Lung (tissue), 16 donors: ENCODE data around the gene CYP26C1. TPM values are rescaled to one million over a fixed set of nuclear protein-coding genes. Genes with fewer than 3 reads are reported as not detected.

Experiments used
- ATAC-seq: fragments of 200-7000 bp; cut with Tn5 transposase; one replicate; pipeline ENCODE4 v1.9.1; 2020; ENCODE audit warnings: moderate number of reproducible peaks; ENCODE audit not compliant: insufficient read depth, low FRiP score
- DNase-seq, 3 donors: peaks; one replicate each; pipeline ENCODE4 v3.0.0-alpha.2; 2013 to 2017
- H3K27ac ChIP-seq, 2 donors: one replicate each; pipeline ENCODE4 v1.5.1; 2013; ENCODE audit warnings: mild to moderate bottlenecking in 2 of 2, moderate library complexity in 2 of 2, control low read depth in 1 of 2, inconsistent platforms in 1 of 2, low read depth in 1 of 2, low read length in 1 of 2
- H3K27me3 ChIP-seq, 3 donors: one replicate each; pipeline ENCODE4 v1.5.1; 2013; ENCODE audit warnings: low read length in 2 of 3; ENCODE audit not compliant: control insufficient read depth in 3 of 3, insufficient read depth in 3 of 3
- H3K36me3 ChIP-seq, 4 donors: one replicate each; pipeline ENCODE4 v1.5.1; 2013; ENCODE audit warnings: low read length in 4 of 4, mild to moderate bottlenecking in 1 of 4, moderate library complexity in 1 of 4; ENCODE audit not compliant: control insufficient read depth in 4 of 4, insufficient read depth in 4 of 4
- H3K4me1 ChIP-seq, 5 donors: one replicate each; pipeline ENCODE4 v1.5.1; 2013; ENCODE audit warnings: low read length in 5 of 5, mild to moderate bottlenecking in 2 of 5, moderate library complexity in 1 of 5; ENCODE audit not compliant: control insufficient read depth in 5 of 5, insufficient read depth in 5 of 5
- H3K4me3 ChIP-seq: one replicate; pipeline ENCODE4 v1.5.1; 2013; ENCODE audit warnings: mild to moderate bottlenecking, control low read depth, moderate library complexity
- H3K9ac ChIP-seq, 2 donors: one replicate each; pipeline ENCODE4 v1.5.1; 2013; ENCODE audit warnings: low read length in 2 of 2, control low read depth in 1 of 2; ENCODE audit not compliant: insufficient read depth in 1 of 2
- H3K9me3 ChIP-seq, 4 donors: one replicate each; pipeline ENCODE4 v1.5.1; 2013; ENCODE audit warnings: low read length in 3 of 4, mild to moderate bottlenecking in 1 of 4, moderate library complexity in 1 of 4; ENCODE audit not compliant: control insufficient read depth in 4 of 4, insufficient read depth in 3 of 4
- WGBS, 2 donors: extraction: QIAGEN DNeasy Blood & Tissue Kit; methylation state at CpG; one replicate each; pipeline ENCODE4 v1.1.7; 2013; 5-methylcytosine and 5-hydroxymethylcytosine counted together
- long read RNA-seq, 5 donors: transcript quantifications; one replicate each; lab custom pipeline, GENCODE V29; 2026
- polyA plus RNA-seq, 2 donors: library from polyadenylated mRNA; stranded (reverse); fragments of 200-250 nt; gene quantifications; one replicate each; pipeline ENCODE4 v1.2.1, GENCODE V29; 2013
- total RNA-seq, 2 donors: library from RNA; depleted of rRNA in 1 of 2; stranded (reverse); fragments of >200 nt in 1 of 2; gene quantifications; one replicate each; pipeline ENCODE4 v1.2.1, GENCODE V29; 2014 to 2021
- TF ChIP-seq, protein P1 (sequence below): IDR thresholded peaks from 2 replicates; pipeline ENCODE4 v1.5.1; 2012; ENCODE audit warnings: mild to moderate bottlenecking; ENCODE audit errors: control extremely low read depth, extremely low read depth
- donor health status: control.
- donor health status: control.
- donor health status: Bipolar disorder and iron deficiency.
- donor health status: healthy.
- donor health status: DM: yes; HTN: yes; CAD: no.

CYP26C1 gene, protein sequence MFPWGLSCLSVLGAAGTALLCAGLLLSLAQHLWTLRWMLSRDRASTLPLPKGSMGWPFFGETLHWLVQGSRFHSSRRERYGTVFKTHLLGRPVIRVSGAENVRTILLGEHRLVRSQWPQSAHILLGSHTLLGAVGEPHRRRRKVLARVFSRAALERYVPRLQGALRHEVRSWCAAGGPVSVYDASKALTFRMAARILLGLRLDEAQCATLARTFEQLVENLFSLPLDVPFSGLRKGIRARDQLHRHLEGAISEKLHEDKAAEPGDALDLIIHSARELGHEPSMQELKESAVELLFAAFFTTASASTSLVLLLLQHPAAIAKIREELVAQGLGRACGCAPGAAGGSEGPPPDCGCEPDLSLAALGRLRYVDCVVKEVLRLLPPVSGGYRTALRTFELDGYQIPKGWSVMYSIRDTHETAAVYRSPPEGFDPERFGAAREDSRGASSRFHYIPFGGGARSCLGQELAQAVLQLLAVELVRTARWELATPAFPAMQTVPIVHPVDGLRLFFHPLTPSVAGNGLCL
- total RNA-seq (under 1 TPM in 1 of 2 donors, not detected in 1; 0.77 TPM), polyA plus RNA-seq (under 1 TPM; 0.02 to 0.06 TPM)
- long read RNA-seq, donor 1 = 0 reads
- long read RNA-seq, donor 2 = 0 reads
- long read RNA-seq, donor 3 = 0 reads
- long read RNA-seq, donor 4 = 0 reads
- long read RNA-seq, donor 5 = 0 reads

DNA sequence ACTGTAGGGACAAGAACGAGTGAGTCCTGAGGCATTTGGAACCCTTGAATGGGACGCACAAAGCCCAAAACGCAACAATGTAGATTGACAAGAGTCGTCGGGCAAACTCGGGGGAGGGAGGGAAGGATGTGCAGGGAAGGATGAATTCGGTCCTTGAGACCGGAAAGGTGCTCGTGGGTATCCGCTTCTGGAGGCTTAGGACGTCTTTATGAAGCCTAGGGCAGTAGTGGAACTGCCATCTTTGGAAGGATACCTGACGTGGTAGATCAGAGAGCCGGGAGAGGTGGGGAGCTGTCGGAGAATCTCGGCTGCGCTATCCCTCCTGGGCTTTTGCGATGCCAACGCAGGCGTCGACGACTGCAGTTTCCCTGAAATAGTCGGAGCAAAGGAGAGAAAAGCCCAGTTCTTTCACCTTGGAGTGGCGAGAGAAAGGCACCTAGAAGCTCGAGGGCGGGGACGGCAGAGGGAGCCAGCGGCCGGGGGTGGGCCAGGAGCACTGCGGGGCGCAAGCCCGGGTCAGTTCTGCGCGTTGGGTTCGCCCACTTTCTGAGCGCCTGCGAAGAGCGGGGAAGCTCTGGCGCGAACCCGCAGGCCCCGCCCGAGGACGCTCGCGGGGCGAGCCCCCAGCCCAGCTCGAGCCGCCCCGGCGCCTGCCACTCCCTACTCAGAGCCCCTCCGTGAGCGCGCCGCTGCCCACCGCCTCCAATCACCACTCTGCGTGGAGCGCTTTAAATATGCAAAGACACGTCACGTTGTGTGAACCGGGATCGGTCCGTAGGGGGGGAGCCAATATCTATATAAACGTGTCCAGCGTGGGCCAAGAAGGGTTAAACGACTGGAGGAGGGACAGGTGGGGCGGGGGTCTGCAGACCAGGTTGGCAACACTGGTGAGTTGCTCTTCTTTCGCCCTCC is at the start of gene CYP26C1:
CYP26C1 (plus strand) TSS at position 824 of the 912 bp plus-strand sequence. CDS start 466 bp downstream, outside the sequence.
- 39 to 49% methylated on average over 66 to 67 of the region's 67 CpGs for WGBS, 2 donors
- DNase-seq (no peak), ATAC-seq (no peak)
- TF ChIP-seq, protein P1, sequence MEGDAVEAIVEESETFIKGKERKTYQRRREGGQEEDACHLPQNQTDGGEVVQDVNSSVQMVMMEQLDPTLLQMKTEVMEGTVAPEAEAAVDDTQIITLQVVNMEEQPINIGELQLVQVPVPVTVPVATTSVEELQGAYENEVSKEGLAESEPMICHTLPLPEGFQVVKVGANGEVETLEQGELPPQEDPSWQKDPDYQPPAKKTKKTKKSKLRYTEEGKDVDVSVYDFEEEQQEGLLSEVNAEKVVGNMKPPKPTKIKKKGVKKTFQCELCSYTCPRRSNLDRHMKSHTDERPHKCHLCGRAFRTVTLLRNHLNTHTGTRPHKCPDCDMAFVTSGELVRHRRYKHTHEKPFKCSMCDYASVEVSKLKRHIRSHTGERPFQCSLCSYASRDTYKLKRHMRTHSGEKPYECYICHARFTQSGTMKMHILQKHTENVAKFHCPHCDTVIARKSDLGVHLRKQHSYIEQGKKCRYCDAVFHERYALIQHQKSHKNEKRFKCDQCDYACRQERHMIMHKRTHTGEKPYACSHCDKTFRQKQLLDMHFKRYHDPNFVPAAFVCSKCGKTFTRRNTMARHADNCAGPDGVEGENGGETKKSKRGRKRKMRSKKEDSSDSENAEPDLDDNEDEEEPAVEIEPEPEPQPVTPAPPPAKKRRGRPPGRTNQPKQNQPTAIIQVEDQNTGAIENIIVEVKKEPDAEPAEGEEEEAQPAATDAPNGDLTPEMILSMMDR = no peak
- Histone ChIP-seq H3K4me3 (no peak within 1 kb of the TSS), H3K9ac (no peak within 1 kb of the TSS), H3K27me3 (peaks cover 0 to 62% (median 60%) of the 10 kb centered on the region in 3 donors), H3K36me3 (peaks cover 0 to 3% (median 0%) of the 10 kb centered on the region in 4 donors), H3K4me1 (peaks cover 0 to 16% (median 12%) of the 10 kb centered on the region in 5 donors), H3K27ac (no peak within 1 kb of the TSS), H3K9me3 (peaks cover 0 to 4% (median 0%) of the 10 kb centered on the region in 4 donors)

DNA sequence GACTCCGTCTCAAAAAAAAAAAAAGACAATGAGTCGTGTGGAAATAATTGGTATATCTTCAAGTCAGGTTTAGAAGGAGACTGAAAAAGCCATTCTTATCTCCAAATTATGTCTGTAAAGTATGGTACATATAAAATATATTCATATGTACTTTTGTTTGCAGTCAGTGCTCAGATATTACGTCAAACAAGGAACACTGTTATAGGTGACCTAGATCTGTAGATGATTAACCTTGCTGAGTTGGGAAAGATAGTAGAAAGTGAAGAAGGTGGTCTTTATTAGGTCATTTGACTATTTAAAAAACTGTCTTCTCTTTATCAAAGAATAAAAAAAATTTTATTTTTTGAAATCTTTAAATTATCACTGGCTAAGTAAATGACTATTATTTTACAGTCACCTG is 44.9 kb upstream of the CYP26C1 start:
- 92 to 94% methylated on average over 3 of the region's 3 CpGs for WGBS, 2 donors
- no peak overlapping the region for H3K4me3 ChIP-seq
- H3K4me1 ChIP-seq = no peaks in the 10 kb centered on the region
- DNase-seq (no peak), ATAC-seq (no peak)
- peaks cover 0 to 2% (median 0%) of the 10 kb centered on the region in 4 donors for H3K36me3 ChIP-seq
- TF ChIP-seq, protein P1 = no peak
- no peaks in the 10 kb centered on the region for H3K27me3 ChIP-seq
- H3K27ac ChIP-seq = no peak overlapping the region
- H3K9me3 ChIP-seq = no peaks in the 10 kb centered on the region
- H3K9ac ChIP-seq = no peak overlapping the region

DNA sequence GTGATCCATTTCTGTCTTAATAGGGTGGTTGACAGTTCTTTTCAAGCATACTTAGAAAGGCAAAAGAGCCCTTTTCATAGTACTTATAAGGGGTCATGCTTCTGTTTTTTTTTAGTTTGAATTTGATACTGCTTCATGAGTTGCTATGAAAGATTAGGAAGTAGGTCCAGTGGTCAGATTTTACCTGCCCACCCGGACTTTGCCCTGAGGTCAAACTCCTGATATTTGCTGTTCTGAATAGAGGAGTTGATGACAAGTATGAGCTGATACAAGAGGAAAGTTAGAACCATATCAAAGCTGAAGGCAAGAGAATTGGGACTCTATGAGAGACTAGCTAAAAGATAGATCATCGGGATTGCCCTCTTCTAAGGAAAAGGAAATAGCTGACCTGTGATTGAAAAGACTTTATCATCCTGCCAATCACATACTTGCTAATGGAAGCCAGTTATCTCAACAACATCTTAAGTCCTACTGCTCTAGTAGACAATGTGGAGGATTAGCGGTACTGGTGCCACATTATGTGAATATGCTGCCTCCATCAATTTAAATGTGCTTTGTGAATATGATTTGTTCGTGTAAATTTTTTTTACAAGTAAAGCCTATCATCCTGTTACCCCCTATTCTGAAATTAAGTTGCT is 37.5 kb upstream of the CYP26C1 start:
- 82 to 92% methylated on average over 4 of the region's 4 CpGs for WGBS, 2 donors
- no peak for DNase-seq
- no peak for ATAC-seq
- no peak overlapping the region for H3K4me3 ChIP-seq
- no peak overlapping the region for H3K9ac ChIP-seq
- H3K9me3 ChIP-seq = no peaks in the 10 kb centered on the region
- TF ChIP-seq, protein P1 = no peak
- peaks cover 0 to 2% (median 0%) of the 10 kb centered on the region in 5 donors for H3K4me1 ChIP-seq
- H3K27ac ChIP-seq = no peak overlapping the region
- peaks cover 0 to 6% (median 2%) of the 10 kb centered on the region in 4 donors for H3K36me3 ChIP-seq
- H3K27me3 ChIP-seq = no peaks in the 10 kb centered on the region
